HCEC 1CT (cell line): ENCODE results near the gene SSR4.
"Not testable (repeated sequence)": the region's sequence is repeated elsewhere in the genome, so short reads cannot be mapped to it uniquely, and the experiment has no call there.

Source experiments
- DNase-seq: peaks from one replicate; pipeline ENCODE4 v3.0.0-alpha.2; 2017

Gene SSR4

DNA sequence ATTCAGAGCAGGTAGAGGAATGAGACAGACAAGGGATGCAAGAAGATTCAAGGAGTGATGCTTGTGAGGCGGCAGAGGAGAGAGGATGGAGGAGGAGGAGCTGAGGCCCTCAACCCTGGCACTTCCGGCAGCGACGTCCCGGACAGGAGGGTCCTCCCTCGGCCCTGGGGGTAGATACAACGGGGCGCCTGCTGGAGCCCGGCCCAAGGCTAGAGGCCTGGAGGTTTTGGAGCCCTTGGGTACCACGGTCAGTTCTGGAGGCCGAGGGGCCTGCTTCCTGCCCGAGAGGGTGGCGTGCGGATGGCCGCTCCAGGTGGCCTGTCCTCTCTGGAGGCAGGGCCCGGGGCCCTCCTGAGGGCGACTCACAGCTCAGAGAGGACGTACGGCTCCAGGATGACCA is 13.5 kb downstream of the SSR4 start:
- no peak for DNase-seq

DNA sequence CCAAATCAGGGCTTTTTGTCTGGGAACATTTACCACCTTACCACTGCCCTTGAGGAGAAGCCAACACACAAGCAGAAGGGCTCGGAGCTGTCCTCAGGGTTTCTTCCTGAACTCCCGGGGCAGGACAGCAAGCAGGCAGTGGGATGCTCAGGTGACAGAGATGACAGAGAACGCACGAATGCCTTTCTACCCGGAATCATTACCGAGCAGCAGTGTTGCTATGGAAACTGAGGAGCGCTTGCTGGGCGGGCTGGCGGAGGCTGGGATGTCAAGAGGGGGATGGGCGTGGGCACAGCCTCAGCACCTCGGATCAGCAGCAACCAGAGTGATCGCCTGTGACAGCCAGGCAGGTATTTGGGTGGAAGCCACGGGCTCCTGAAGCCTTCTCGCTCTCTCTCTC is 17.8 kb downstream of the SSR4 start:
- DNase-seq = no peak

DNA sequence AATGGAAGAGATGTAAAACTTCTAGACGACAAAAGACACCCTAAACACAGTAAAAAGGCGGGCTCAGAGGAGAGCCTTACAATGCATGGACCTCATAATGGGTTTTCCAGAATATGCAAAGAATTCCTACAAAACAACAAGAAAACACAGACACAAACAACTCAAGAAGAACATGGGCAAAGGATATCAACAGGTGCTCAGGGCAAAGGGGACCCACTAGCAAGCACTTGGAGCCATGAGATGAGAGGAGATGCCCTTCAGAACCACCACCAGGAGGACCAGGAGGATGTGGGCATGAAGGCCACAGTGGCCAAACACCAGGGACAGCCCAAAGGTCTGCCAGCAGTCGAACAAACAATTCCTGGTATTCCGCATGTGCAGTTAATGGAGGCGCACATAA is 18.7 kb downstream of the SSR4 start:
- DNase-seq = no peak

DNA sequence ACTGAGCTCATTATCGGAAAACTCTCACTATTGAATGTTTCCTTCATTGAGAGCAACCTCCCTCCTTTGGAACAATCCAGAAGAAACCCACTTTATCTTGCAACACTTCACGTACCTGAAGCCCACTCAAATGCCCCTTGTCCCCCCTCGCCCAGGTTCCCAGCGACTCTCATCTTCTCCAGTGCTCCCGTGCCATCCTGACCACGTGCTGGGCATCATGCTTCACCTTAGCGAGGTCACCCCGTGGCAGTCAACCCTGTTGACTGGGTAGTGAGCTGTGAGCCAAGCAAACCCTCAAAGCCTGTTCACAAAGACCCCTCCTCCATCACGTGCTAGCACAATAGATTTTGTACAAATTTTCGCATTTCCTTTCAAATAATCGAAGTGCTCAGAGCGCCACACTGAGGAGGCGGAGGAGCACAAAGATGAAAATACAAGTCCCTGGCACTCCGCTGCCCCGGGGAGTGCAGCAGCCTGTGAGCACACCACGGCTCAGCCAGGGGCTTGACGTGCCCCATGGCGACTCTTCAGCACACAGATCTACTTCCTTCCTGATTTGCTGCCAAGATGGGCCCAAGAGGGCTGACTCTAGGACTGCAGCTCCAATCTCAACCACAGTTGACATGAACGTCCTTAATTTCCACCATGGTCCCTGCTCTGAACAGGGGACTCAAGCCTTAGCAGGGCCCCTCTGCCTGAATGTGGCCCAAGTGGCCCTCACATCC is 20.3 kb downstream of the SSR4 start:
- DNase-seq = no peak

DNA sequence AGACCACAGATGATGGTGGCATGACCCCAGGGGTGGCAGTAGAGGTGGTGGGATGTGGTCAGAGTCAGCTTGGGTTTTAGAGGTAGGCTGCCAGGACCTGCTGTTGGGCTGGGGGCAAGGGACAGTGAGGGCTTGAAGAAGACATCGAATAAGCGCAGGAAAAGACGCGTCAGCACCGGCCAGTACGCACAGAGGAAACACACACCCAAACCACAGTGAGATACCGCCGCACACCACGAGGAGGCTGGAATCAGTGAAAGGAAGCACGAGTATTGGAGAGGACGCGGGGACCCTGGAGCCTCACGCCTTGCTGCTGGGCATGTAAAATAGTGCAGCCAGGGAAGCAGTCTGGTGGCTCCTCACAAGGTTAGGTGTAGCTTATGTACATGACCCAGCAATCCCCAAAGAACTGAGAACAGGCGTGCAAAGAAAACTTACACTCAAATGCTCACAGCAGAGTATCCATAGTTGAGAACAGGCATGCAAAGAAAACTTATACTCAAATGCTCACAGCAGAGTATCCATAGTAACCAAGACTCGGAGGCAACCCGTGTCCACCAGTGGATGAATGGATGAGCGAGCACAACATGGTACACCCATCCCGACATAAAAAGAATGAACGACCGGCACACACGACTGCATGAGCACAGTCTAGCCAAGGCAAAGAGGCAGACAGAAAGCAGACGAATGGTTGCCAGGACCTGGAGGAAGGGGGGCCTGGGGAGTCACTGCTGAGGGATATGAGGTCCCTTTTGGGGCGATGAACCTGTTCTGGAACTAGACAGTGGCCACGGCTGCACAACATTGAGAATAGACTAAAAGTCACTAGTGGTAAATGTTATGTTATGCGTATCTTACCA is 22.6 kb downstream of the SSR4 start:
- DNase-seq = no peak

DNA sequence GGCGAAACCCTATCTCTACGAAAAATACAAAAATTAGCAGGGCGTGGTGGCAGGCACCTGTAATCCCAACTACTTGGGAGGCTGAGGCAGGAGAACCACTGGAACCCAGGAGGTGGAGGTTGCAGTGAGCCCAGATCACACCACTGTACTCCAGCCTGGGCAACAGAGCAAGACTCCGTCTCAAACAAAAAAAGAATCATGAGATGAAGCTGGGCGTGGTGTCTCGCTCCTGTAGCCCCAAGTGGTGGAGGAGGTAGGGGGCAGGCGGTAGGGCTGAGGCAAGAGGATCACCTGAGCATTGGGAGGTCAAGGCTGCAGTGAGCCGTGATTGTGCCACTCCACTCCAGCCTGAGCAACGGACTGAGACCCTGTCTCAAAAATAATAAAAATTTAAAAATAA is 23.6 kb downstream of the SSR4 start:
- DNase-seq = not testable (repeated sequence)

- DNase-seq = no peak
Observed at GRCh38 chrX:153818571-153819383, 24.3 kb downstream of the SSR4 start.

- no peak for DNase-seq
Observed at GRCh38 chrX:153819384-153820040, 25.0 kb downstream of the SSR4 start.

DNA sequence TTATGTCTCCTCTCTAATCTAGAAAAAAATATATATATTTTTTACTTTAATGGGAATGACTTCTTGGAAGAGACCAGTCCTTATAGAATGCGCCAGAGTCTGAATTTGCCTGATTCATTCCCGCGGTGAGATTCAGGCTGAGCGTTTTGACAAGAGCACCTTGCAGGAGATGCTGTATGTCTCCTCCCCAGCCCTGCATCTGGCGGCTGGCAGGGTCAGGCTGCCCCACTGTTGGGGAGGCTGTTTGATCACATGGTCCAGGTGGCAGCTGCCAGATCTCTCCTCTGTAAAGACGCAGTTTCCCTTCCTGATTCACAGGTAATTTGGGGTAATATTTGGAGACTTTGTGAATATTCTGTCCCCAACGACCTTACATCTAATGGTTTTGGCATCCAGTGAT is 26.1 kb downstream of the SSR4 start:
- DNase-seq = no peak

DNA sequence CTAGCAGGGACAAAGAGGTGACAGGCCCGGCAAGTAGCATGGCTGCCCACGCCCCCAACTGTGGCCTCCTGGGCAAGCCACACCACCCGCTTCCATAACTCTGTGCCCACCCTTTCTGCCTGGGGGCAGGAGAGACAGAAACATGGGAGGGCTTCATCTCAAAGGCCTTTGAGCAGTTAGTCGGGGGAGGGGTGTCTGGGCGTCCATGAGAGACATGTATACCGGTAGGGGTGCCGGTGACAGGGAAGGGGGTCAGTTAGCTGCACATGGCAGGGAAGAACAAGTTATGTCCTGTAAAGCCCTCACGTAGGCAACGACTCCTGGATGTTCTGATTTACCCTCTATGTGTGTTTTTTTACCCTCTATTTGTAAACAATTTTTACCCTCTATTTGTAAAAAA is 26.6 kb downstream of the SSR4 start:
- no peak for DNase-seq

DNA sequence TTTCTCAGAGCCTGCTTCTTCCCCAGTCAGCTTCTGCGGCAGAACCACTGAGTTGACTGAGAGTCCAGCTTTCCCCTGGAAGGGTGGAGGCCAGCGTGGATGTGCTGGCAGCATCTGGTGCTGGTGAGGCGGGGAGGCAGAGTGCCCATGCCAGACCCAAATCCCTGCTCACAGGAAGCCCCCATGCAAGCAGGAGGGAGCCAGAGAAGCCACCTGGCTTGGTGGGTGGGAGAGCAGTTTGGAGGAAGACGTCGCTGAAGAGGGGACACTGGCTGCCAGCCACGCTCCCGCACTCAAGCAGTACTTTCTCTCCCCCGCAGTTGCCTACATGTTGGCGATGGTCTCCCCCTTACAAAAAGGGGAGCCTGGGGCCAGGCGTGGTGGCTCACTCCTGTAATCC is 29.9 kb downstream of the SSR4 start:
- no peak for DNase-seq

GRCh38 chrX:153825042-153825441 is 30.6 kb downstream of the SSR4 start:
- no peak for DNase-seq

DNA sequence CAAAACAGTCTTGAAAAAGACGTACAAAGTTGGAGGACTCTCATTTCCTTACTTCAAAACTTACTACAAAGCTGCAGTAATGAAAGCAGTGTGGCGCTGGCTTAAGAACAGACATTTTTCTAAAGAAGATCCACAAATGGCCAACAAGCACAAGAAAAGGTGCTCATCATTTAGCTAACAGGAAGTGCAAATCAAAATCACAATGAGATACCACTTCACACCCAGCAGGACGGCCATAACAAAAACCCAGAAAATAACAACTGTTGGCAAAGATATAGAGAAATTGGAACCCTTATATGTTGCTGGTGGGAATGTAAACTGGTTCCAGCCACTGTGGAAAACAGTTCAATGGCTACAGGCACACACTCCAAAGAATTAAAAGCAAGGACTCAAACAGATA is 32.5 kb downstream of the SSR4 start:
- DNase-seq = no peak

GRCh38 chrX:153827903-153828302 is 33.4 kb downstream of the SSR4 start:
- no peak for DNase-seq

DNA sequence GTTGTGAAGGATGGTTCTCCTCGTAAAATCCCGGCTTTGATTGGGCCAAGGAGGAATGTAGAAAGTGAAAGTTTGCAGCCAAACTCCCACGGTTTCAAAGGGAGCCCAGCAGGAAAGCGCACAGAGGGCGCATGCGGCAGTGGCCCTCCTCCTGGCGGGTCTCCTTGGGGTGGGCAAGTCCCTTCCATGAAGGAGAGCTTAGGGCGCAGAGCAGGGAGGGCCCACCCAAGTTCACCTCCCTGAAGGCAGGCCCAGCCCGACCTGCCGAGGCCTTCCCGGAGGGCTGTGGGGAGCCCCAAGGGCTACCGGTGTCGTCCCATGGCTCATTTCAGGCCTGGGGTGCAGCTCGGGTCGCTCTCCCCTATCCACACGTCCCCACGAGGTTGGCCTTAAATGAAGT is 33.8 kb downstream of the SSR4 start:
- DNase-seq = no peak

- no peak for DNase-seq
Observed at GRCh38 chrX:153828723-153829548, 34.5 kb downstream of the SSR4 start.

DNA sequence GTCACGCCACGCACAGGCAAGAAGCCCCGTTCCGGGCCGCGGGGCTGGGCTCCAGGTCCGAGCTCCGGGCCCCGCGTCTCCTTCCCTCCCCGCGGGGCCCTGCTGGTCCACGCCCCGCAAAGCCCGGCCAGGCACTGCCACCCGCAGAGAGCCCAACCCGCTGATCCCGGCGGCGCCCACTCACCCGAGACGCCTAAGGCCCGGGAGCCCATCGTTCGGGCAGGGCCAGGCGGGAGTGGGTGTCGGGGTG is 35.0 kb downstream of the SSR4 start:
- DNase-seq = no peak

GRCh38 chrX:153829799-153830639 is 35.6 kb downstream of the SSR4 start, which contains the start of gene PDZD4:
PDZD4 (minus strand) TSS chrX:153830544; CDS start chrX:153830298, 246 bp downstream.
- no peak for DNase-seq

DNA sequence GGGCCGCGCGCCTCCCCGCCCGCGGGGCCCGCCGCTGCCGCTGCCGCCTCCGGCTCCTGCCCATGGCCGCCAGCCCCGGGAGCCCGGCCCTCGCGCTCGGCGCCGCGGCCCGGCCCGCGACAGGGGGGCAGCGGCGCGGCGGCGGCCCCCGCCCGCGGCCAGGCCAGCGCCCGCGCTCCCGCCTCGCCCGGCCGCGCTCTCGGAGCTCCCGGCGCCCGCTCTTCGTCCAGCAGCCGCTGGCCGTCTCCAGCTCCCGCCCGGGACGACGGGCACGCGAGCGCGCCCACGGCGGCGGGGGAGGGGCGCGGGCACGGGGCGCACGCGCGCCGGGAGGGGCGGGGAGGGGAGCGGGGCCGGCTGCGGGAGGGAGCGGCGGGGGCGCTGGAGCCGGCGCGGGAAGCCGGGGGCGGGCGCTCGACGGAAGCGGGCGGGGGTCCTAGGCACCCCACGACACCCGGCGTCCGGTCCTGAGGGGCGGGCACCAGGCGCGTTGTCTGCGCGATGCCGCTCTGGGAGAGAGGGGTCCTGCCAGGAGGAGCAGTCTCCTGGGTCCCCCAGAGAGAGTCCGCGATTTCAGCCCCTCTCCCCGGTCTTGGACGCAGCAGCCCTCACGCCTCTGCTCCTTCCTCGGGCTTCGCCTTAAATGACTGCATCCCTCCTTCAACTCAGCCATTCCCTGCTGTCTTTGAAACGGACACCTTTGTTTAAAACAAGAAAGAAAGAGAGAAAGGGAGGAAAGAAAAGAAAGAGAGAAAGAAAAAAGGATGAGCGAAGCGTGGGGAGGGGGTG is 36.4 kb downstream of the SSR4 start:
- no peak for DNase-seq

GRCh38 chrX:153831429-153832150 is 37.1 kb downstream of the SSR4 start:
- DNase-seq = no peak
